Inferior parietal cortex (tissue), 1 donor: ENCODE results near the gene MAPKAPK5.
"Not testable (repeated sequence)": the region's sequence is repeated elsewhere in the genome, so short reads cannot be mapped to it uniquely, and the experiment has no call there.

Experiments used
- DNase-seq: peaks from one replicate; pipeline ENCODE4 v3.0.0-alpha.2; 2016; ENCODE audit errors: extremely low spot score

Gene MAPKAPK5

DNA sequence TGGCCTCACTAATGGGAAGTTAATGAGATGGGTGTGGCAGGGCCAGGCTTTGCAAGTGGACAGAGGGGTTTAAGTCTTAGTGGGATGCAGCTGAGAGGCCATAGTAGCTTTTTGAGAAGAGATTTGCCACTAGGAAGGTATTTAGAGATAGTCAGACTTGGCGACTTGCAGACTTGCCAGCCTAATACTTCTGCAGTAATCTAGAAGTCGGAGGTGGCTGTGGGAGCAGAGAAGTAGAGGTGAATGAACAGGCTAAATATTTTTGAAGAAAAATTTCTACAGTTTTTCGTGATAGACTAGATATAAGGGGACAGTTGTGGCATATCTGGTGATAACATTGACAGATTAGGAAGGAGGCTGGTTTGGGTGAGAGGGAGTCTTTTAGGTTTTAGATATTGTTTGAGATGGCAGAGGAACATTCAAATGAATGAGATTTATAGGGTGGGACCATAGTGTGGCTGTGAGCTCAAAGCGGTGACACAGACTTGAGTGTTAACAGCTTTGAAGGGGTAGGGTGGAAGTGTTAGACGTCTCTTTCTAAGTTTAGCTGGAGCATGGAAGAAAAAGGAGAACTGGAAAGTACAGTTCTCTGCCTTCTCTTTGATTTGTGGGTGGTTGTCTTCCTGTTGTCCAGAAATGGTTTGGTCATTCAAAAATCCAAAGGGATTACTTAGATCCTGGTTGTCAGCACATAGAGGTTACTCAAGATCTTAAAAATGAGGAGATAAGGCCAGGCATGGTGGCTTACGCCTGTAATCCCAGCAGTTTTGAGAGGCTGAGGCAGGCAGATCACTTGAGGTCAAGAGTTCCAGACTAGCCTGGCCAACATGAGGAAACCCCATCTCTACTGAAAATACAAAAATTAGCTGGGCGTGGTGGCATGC lies 44.9 kb downstream of the MAPKAPK5 start:
- no peak for DNase-seq

- no peak for DNase-seq
These were observed 46.1 kb downstream of the MAPKAPK5 start for GRCh38 chr12:111887926-111888745.

- no peak for DNase-seq
These were observed 51.3 kb downstream of the MAPKAPK5 start for GRCh38 chr12:111893287-111893686.

- no peak for DNase-seq
These were observed 52.5 kb downstream of the MAPKAPK5 start for GRCh38 chr12:111894556-111894955.

- no peak for DNase-seq
These were observed 59.2 kb downstream of the MAPKAPK5 start for GRCh38 chr12:111901182-111901581.

DNA sequence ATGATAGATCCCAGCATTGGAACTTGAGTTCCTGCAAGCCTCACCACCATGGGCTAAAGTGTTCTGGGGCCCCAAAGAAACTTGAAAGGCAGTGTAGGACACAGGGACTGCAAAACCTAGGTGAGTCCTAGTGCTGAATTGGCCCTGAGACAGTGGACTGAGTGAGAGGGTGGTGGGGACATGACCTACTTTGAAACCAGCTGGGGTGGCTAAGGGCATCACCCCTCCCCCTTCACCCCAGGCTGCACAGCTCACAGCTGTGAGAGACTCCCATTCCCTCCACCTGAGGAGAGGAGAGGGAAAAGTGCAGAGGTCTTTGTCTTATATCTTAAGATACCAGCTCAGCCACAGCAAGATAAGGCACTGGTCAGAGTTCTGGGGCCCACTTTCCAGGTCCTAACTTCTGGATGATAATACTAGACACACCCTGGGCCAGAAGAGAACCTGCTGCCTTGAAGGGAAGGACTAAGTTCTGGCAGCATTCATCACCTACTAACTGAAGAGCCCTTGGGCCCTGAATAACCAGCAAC lies 62.5 kb downstream of the MAPKAPK5 start:
- no peak for DNase-seq

DNA sequence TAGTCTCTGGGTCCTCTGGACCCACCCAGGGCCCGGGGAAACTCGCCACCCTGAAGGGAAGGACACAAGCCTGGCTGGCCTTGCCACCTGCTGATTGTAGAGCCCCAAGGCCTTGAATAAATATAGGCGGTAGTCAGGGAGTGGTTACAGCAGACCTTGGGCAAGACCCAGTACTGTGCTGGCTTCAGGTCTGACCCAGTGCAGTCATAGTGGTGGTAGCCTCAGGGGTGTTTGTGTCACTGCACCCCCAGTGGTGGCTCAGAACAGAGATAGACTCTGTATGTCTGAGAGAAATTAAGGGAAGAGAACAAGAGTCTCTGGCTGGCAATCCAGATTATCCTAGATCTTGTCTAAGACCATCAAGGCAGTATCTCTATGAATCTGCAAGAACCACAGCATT lies 63.5 kb downstream of the MAPKAPK5 start:
- DNase-seq, result no peak

DNA sequence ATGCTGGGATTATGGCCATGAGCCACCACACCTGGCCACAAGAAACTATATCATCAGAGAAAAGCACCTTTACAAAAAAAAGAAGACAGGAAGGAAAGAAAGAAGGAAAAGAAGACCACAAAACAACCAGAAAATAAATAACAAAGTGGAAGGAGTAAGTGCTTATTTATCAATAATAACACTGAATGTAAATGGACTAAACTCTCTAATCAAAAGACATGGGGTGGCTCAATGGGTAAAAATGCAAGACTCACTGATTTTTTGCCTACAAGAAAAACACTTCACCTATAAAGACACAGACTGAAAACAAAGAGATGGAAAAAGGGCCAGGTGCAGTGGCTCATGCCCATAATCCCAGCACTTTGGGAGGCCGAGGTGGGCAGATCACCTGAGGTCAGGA lies 65.7 kb downstream of the MAPKAPK5 start:
- DNase-seq, result no peak

- DNase-seq, result no peak
These were observed 83.1 kb downstream of the MAPKAPK5 start for GRCh38 chr12:111925171-111925570.

- DNase-seq, result no peak
These were observed 84.6 kb downstream of the MAPKAPK5 start for GRCh38 chr12:111926631-111927030.

DNA sequence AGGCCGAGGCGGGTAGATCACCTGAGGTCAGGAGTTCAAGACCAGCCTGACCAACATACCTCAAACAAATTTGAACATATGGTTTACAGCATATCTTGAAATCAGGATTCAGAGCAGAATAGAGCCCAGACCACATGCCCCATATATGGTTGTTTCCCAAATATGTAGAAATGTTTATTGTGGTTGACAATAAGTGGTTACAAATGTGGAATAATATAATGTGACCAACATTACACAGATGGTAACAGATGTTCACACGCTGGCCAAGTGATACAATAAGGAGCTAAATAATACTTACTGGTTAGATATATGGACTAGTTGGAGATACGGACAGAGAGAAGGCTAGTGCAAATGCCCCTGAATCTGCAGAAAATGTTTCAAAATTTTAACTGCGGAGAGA lies 85.3 kb downstream of the MAPKAPK5 start:
- DNase-seq, result no peak

GRCh38 chr12:111932241-111932640 lies 90.2 kb downstream of the MAPKAPK5 start:
- DNase-seq, result no peak

DNA sequence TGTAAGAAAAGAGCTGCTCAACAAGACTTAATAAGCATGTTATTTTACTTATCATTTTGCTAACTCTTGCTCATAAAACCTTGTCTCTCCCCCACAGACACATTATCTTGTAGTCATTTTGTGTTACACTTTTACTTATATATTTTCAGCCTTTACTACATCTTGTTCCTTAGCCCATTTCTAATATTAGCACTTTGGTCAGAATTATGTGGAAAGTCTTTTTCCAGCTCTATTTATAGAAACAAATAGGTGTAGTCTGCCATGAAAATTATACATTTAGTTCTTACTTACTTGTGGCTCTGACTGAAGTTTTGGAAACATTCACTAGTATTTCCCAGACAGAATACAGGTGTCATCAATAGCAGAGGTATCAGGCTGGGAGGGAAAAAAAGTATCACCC lies 94.8 kb downstream of the MAPKAPK5 start:
- DNase-seq, result no peak

GRCh38 chr12:111937429-111937828 lies 95.4 kb downstream of the MAPKAPK5 start:
- DNase-seq, result no peak

GRCh38 chr12:111942557-111942956 lies 100.5 kb downstream of the MAPKAPK5 start:
- DNase-seq, result no peak

GRCh38 chr12:111943929-111944328 lies 101.9 kb downstream of the MAPKAPK5 start:
- no peak for DNase-seq

- not testable (repeated sequence) for DNase-seq
These were observed 109.1 kb downstream of the MAPKAPK5 start for GRCh38 chr12:111950961-111951676.
